HG03469 (cell line): ENCODE measurements around the gene UGT2B7.
A peak's percentile ranks its signal among the peaks of the same experiment; 100 is the strongest.
"Not testable (repeated sequence)": the region's sequence is repeated elsewhere in the genome, so short reads cannot be mapped to it uniquely, and the experiment has no call there.

ENCODE experiments used
- ATAC-seq: cut with Tn5 transposase; IDR thresholded peaks from one replicate; pipeline ENCODE4 v1.9.1; 2021; ENCODE audit warnings: mild to moderate bottlenecking, moderate library complexity, moderate number of reproducible peaks; ENCODE audit not compliant: unreplicated experiment

UGT2B7 gene

GRCh38 chr4:69096111-69096656 is at the start of gene UGT2B7:
UGT2B7 (plus strand) TSS chr4:69096474; CDS start chr4:69096521, 47 bp downstream.
- no peak for ATAC-seq

GRCh38 chr4:69049860-69050259 is 46.4 kb upstream of the UGT2B7 start:
- ATAC-seq: no peak

- not testable (repeated sequence) for ATAC-seq
Observed at GRCh38 chr4:69050853-69051575, 45.3 kb upstream of the UGT2B7 start.

- ATAC-seq: no peak
Observed at GRCh38 chr4:69051576-69051943, 44.7 kb upstream of the UGT2B7 start.

- not testable (repeated sequence) for ATAC-seq
Observed at GRCh38 chr4:69053309-69053885, 42.9 kb upstream of the UGT2B7 start.

GRCh38 chr4:69054033-69054432 is 42.2 kb upstream of the UGT2B7 start:
- ATAC-seq: not testable (repeated sequence)

GRCh38 chr4:69054578-69055200 is 41.6 kb upstream of the UGT2B7 start:
- ATAC-seq: peak; percentile 33

GRCh38 chr4:69056150-69056549 is 40.1 kb upstream of the UGT2B7 start:
- no peak for ATAC-seq

GRCh38 chr4:69056921-69057550 is 39.2 kb upstream of the UGT2B7 start:
- no peak for ATAC-seq

- ATAC-seq: peak; percentile 49
Observed at GRCh38 chr4:69057620-69058409, 38.5 kb upstream of the UGT2B7 start.

GRCh38 chr4:69058410-69059059 is 37.7 kb upstream of the UGT2B7 start:
- no peak for ATAC-seq

GRCh38 chr4:69060651-69061308 is 35.5 kb upstream of the UGT2B7 start:
- no peak for ATAC-seq

- no peak for ATAC-seq
Observed at GRCh38 chr4:69064391-69064790, 31.9 kb upstream of the UGT2B7 start.

- no peak for ATAC-seq
Observed at GRCh38 chr4:69066945-69067344, 29.3 kb upstream of the UGT2B7 start.

- ATAC-seq: no peak
Observed at GRCh38 chr4:69069085-69069484, 27.2 kb upstream of the UGT2B7 start.

GRCh38 chr4:69070590-69070989 is 25.7 kb upstream of the UGT2B7 start:
- ATAC-seq: no peak

GRCh38 chr4:69071286-69071685 is 25.0 kb upstream of the UGT2B7 start:
- ATAC-seq: no peak

GRCh38 chr4:69073375-69073774 is 22.9 kb upstream of the UGT2B7 start:
- ATAC-seq: no peak

GRCh38 chr4:69075061-69075792 is 21.0 kb upstream of the UGT2B7 start:
- no peak for ATAC-seq
